Measurements from ENCODE around the gene LRIT1.

DNA sequence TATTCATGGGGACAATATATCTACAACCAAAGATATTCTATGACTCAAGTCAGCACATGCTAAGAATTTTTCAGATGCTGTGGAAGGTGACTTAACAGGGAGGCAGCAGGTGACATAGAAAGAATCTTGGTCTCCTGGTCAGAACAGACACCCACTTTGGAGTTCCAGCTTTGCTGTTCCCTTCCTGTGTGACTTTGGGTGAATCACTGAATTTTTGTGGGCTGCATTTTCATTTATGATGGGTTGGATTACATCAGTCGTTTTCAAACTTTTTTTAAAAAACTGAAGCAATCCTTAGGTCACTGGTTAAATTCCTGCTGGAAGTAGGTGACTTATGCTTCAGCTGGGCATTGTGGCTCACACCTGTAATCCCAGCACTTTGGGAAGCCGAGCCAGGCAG lies 28.4 kb upstream of the LRIT1 start:
- TF ChIP-seq CTCF (IDR thresholded peaks at IDR 0.05; ENCODE audit: insufficient read depth, low read depth, low read length) (no peak), EZH2 (IDR thresholded peaks at IDR 0.05; ENCODE audit: insufficient read depth, low read length) (no peak)
